Spleen (tissue), 7 donors: ENCODE data around the gene CYP21A2.

Experiments
- POLR2A ChIP-seq, 3 donors: fragments of 450-650 bp; IDR thresholded peaks; one replicate each; pipeline ENCODE4 v1.5.1; 2017; ENCODE audit warnings: antibody characterized with exemption in 3 of 3, mild to moderate bottlenecking in 1 of 3
- POLR2AphosphoS5 ChIP-seq, 3 donors: sonication (generic); formaldehyde crosslinking; IDR thresholded peaks; one replicate each; pipeline ENCODE4 v1.5.1; 2017; ENCODE audit warnings: antibody characterized with exemption in 3 of 3
- TF ChIP-seq, protein P1 (sequence below), 11 experiments: fragments of 200-600 bp in 7 of 11; fragments of 450-650 bp in 4 of 11; sonication (generic) in 4 of 11; IDR thresholded peaks in 8 of 11; conservative IDR thresholded peaks in 3 of 11; 1 replicate in 7 of 11; 2 replicates in 4 of 11; pipeline versions ENCODE4 v1.4.0 to v1.8.0; 2016 to 2021; ENCODE audit warnings: antibody characterized with exemption in 11 of 11, inconsistent platforms in 4 of 11, mild to moderate bottlenecking in 1 of 11
- donor health status: DM: no; HTN: no; CAD: no; lungs with moderate emphysema.
- donor health status: DM: no; HTN: no; CAD: no.
- donor health status: DM: no; HTN: no; CAD: no.

- TF ChIP-seq, protein P1, sequence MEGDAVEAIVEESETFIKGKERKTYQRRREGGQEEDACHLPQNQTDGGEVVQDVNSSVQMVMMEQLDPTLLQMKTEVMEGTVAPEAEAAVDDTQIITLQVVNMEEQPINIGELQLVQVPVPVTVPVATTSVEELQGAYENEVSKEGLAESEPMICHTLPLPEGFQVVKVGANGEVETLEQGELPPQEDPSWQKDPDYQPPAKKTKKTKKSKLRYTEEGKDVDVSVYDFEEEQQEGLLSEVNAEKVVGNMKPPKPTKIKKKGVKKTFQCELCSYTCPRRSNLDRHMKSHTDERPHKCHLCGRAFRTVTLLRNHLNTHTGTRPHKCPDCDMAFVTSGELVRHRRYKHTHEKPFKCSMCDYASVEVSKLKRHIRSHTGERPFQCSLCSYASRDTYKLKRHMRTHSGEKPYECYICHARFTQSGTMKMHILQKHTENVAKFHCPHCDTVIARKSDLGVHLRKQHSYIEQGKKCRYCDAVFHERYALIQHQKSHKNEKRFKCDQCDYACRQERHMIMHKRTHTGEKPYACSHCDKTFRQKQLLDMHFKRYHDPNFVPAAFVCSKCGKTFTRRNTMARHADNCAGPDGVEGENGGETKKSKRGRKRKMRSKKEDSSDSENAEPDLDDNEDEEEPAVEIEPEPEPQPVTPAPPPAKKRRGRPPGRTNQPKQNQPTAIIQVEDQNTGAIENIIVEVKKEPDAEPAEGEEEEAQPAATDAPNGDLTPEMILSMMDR (IDR thresholded peaks at IDR 0.05 in 8 of 11, conservative IDR thresholded peaks at IDR 0.05 in 3 of 11), result no peak
- TF ChIP-seq POLR2A (IDR thresholded peaks at IDR 0.05) (no peak), POLR2AphosphoS5 (IDR thresholded peaks at IDR 0.05) (no peak)
These were observed 20.3 kb downstream of the CYP21A2 start for GRCh38 chr6:32058511-32058963.
